ENCODE measurements around the gene KCNMB3.
"Not testable (repeated sequence)": the region's sequence is repeated elsewhere in the genome, so short reads cannot be mapped to it uniquely, and the experiment has no call there.

The KCNMB3 gene

GRCh38 chr3:179250803-179251476 lies at the start of gene KCNMB3:
TSS of gene KCNMB3 (minus strand) at chr3:179251114. CDS start at chr3:179250990, 124 bp downstream.
- DNase-seq = no peak

GRCh38 chr3:179299999-179300613 lies 49.2 kb upstream of the KCNMB3 start:
- DNase-seq = no peak

- no peak for DNase-seq
Measured at GRCh38 chr3:179299316-179299715, 48.4 kb upstream of the KCNMB3 start.

GRCh38 chr3:179297971-179298725 lies 47.2 kb upstream of the KCNMB3 start:
- no peak for DNase-seq

- no peak for DNase-seq
Measured at GRCh38 chr3:179292450-179292849, 41.5 kb upstream of the KCNMB3 start.

- DNase-seq = no peak
Measured at GRCh38 chr3:179289295-179289694, 38.4 kb upstream of the KCNMB3 start.

- no peak for DNase-seq
Measured at GRCh38 chr3:179288845-179289244, 37.9 kb upstream of the KCNMB3 start.

- no peak for DNase-seq
Measured at GRCh38 chr3:179286331-179286730, 35.4 kb upstream of the KCNMB3 start.

GRCh38 chr3:179281825-179282224 lies 30.9 kb upstream of the KCNMB3 start:
- DNase-seq = no peak

GRCh38 chr3:179279837-179280236 lies 28.9 kb upstream of the KCNMB3 start:
- DNase-seq = no peak

- DNase-seq = no peak
Measured at GRCh38 chr3:179278932-179279693, 28.2 kb upstream of the KCNMB3 start.

GRCh38 chr3:179278151-179278550 lies 27.2 kb upstream of the KCNMB3 start:
- DNase-seq = no peak

- no peak for DNase-seq
Measured at GRCh38 chr3:179276743-179277142, 25.8 kb upstream of the KCNMB3 start.

GRCh38 chr3:179276001-179276400 lies 25.1 kb upstream of the KCNMB3 start:
- no peak for DNase-seq

- not testable (repeated sequence) for DNase-seq
Measured at GRCh38 chr3:179274434-179274833, 23.5 kb upstream of the KCNMB3 start.

- DNase-seq = no peak
Measured at GRCh38 chr3:179272385-179272784, 21.5 kb upstream of the KCNMB3 start.

- no peak for DNase-seq
Measured at GRCh38 chr3:179269152-179269707, 18.3 kb upstream of the KCNMB3 start.

GRCh38 chr3:179268400-179269051 lies 17.6 kb upstream of the KCNMB3 start:
- DNase-seq = no peak

- DNase-seq = no peak
Measured at GRCh38 chr3:179266701-179267211, 15.8 kb upstream of the KCNMB3 start.

GRCh38 chr3:179265875-179266274 lies 15.0 kb upstream of the KCNMB3 start:
- no peak for DNase-seq

- no peak for DNase-seq
Measured at GRCh38 chr3:179265092-179265491, 14.2 kb upstream of the KCNMB3 start.

- no peak for DNase-seq
Measured at GRCh38 chr3:179264449-179264848, 13.5 kb upstream of the KCNMB3 start.
